CD4-positive, alpha-beta T cell treated with Interleukin-2 at 100 ng/mL for 4 hours (primary cell): ENCODE results near the gene SNX14.

ENCODE experiments used
- DNase-seq: peaks from one replicate; pipeline ENCODE4 v3.0.0-alpha.2; 2020; ENCODE audit warnings: low spot score

SNX14 gene

GRCh38 chr6:85464722-85465150 lies 128.9 kb downstream of the SNX14 start:
- no peak for DNase-seq

GRCh38 chr6:85464260-85464644 lies 129.4 kb downstream of the SNX14 start:
- no peak for DNase-seq

GRCh38 chr6:85463621-85464259 lies 129.9 kb downstream of the SNX14 start:
- DNase-seq, result no peak

GRCh38 chr6:85462673-85463072 lies 131.0 kb downstream of the SNX14 start:
- no peak for DNase-seq

GRCh38 chr6:85461798-85462170 lies 131.9 kb downstream of the SNX14 start:
- DNase-seq, result no peak

- peak; percentile 42 for DNase-seq
Measured at GRCh38 chr6:85460921-85461797, 132.5 kb downstream of the SNX14 start.

GRCh38 chr6:85460154-85460920 lies 133.3 kb downstream of the SNX14 start:
- DNase-seq, result no peak

GRCh38 chr6:85459224-85459901 lies 134.3 kb downstream of the SNX14 start:
- DNase-seq, result no peak

GRCh38 chr6:85458782-85459181 lies 134.9 kb downstream of the SNX14 start:
- no peak for DNase-seq

GRCh38 chr6:85458184-85458583 lies 135.5 kb downstream of the SNX14 start:
- no peak for DNase-seq

GRCh38 chr6:85456782-85457181 lies 136.9 kb downstream of the SNX14 start:
- no peak for DNase-seq
